ENCODE measurements around the gene ARHGAP25. TPM values are rescaled to one million over a fixed set of nuclear protein-coding genes. Genes with fewer than 3 reads are reported as not detected.

The ARHGAP25 gene
- total RNA-seq (ENCODE audit: low replicate concordance) = 3.0 and 5.8 TPM in 2 replicates

GRCh38 chr2:68734688-68735525 is at the start of gene ARHGAP25:
ARHGAP25 (plus strand) TSS chr2:68734811; CDS start chr2:68735200, 389 bp downstream.
- Histone ChIP-seq H3K9me3 (ENCODE audit: low read depth) (no peaks in the 10 kb centered on the region), H3K4me2 (no peak within 1 kb of the TSS), H2AFZ (replicated peaks) (no peak within 1 kb of the TSS), H4K20me1 (ENCODE audit: low read depth) (no peaks in the 10 kb centered on the region), H3K36me3 (no peaks in the 10 kb centered on the region), H3K79me2 (ENCODE audit: low read depth) (no peaks in the 10 kb centered on the region), H3K4me1 (no peaks in the 10 kb centered on the region), H3K9ac (no peak within 1 kb of the TSS), H3F3A (ENCODE audit: low read depth) (no peaks in the 10 kb centered on the region), H3K4me3 (no peak within 1 kb of the TSS), H3K27ac (no peak within 1 kb of the TSS), H3K27me3 (no peaks in the 10 kb centered on the region)
- Mint-ChIP-seq H3K9me3 (no peaks in the 10 kb centered on the region), H3K27me3 (ENCODE audit: insufficient read depth, low read depth) (peaks cover 5% of the 10 kb centered on the region), H3K4me3 (no peak within 1 kb of the TSS), H3K36me3 (no peaks in the 10 kb centered on the region), H3K4me1 (no peaks in the 10 kb centered on the region), H3K27ac (no peak within 1 kb of the TSS)
- DNase-seq (ENCODE audit: low spot score) = no peak
- TF ChIP-seq, protein P1, sequence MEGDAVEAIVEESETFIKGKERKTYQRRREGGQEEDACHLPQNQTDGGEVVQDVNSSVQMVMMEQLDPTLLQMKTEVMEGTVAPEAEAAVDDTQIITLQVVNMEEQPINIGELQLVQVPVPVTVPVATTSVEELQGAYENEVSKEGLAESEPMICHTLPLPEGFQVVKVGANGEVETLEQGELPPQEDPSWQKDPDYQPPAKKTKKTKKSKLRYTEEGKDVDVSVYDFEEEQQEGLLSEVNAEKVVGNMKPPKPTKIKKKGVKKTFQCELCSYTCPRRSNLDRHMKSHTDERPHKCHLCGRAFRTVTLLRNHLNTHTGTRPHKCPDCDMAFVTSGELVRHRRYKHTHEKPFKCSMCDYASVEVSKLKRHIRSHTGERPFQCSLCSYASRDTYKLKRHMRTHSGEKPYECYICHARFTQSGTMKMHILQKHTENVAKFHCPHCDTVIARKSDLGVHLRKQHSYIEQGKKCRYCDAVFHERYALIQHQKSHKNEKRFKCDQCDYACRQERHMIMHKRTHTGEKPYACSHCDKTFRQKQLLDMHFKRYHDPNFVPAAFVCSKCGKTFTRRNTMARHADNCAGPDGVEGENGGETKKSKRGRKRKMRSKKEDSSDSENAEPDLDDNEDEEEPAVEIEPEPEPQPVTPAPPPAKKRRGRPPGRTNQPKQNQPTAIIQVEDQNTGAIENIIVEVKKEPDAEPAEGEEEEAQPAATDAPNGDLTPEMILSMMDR (IDR thresholded peaks at IDR 0.05) = no peak
- no peak for TF ChIP-seq EZH2phosphoT487 (IDR thresholded peaks at IDR 0.05)

DNA sequence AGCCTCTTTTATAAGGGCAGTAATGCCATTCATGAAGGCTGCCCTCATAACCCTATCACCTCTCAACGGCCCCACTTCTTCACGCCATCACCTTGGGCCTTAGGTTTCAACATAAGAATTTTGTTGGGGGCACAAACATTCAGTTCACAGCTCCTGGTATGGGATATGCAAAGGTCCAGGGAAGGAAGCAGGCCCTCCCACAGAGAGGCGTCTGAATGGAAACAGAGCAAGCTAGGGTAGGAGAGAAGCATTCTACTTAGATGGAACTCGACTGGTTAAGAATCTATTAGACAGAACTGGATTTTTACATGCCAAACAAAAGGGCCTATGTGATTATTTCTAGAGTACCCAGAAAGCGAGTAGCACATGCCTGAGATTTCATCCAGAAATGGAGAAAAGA is 48.4 kb upstream of the ARHGAP25 start:
- H3K9ac ChIP-seq = no peak overlapping the region
- Mint-ChIP-seq H3K4me3 (no peak overlapping the region), H3K27ac (no peak overlapping the region), H3K9me3 (no peaks in the 10 kb centered on the region), H3K4me1 (peaks cover 11% of the 10 kb centered on the region), H3K27me3 (ENCODE audit: insufficient read depth, low read depth) (no peaks in the 10 kb centered on the region), H3K36me3 (no peaks in the 10 kb centered on the region)
- H3K27ac ChIP-seq = no peak overlapping the region
- no peak for TF ChIP-seq EZH2 (IDR thresholded peaks at IDR 0.05)
- TF ChIP-seq EZH2phosphoT487 (IDR thresholded peaks at IDR 0.05) = no peak
- TF ChIP-seq, protein P1 (IDR thresholded peaks at IDR 0.05) = no peak
- no peaks in the 10 kb centered on the region for H4K20me1 ChIP-seq (ENCODE audit: low read depth)
- H3K9me3 ChIP-seq (ENCODE audit: low read depth) = no peaks in the 10 kb centered on the region
- no peak overlapping the region for H3K4me3 ChIP-seq
- DNase-seq (ENCODE audit: low spot score) = no peak
- H3F3A ChIP-seq (ENCODE audit: low read depth) = peaks cover 6% of the 10 kb centered on the region
- H3K79me2 ChIP-seq (ENCODE audit: low read depth) = no peaks in the 10 kb centered on the region
- H3K4me2 ChIP-seq = no peak overlapping the region
- H3K4me1 ChIP-seq = peaks cover 13% of the 10 kb centered on the region
- no peaks in the 10 kb centered on the region for H3K27me3 ChIP-seq
- no peaks in the 10 kb centered on the region for H3K36me3 ChIP-seq
- H2AFZ ChIP-seq (replicated peaks) = no peak overlapping the region

GRCh38 chr2:68687018-68687417 is 47.6 kb upstream of the ARHGAP25 start:
- no peak for TF ChIP-seq EZH2phosphoT487 (IDR thresholded peaks at IDR 0.05)
- TF ChIP-seq, protein P1 (IDR thresholded peaks at IDR 0.05) = no peak
- TF ChIP-seq EZH2 (IDR thresholded peaks at IDR 0.05) = no peak
- Histone ChIP-seq H3K4me3 (no peak overlapping the region), H3K27me3 (no peaks in the 10 kb centered on the region), H3K27ac (no peak overlapping the region), H3F3A (ENCODE audit: low read depth) (peaks cover 6% of the 10 kb centered on the region), H3K79me2 (ENCODE audit: low read depth) (no peaks in the 10 kb centered on the region), H2AFZ (replicated peaks) (no peak overlapping the region), H3K9ac (no peak overlapping the region), H3K36me3 (no peaks in the 10 kb centered on the region), H3K9me3 (ENCODE audit: low read depth) (no peaks in the 10 kb centered on the region), H3K4me1 (peaks cover 13% of the 10 kb centered on the region), H4K20me1 (ENCODE audit: low read depth) (no peaks in the 10 kb centered on the region), H3K4me2 (no peak overlapping the region)
- H3K9me3 Mint-ChIP-seq = no peaks in the 10 kb centered on the region
- H3K27me3 Mint-ChIP-seq (ENCODE audit: insufficient read depth, low read depth) = no peaks in the 10 kb centered on the region
- no peak overlapping the region for H3K4me3 Mint-ChIP-seq
- no peak for DNase-seq (ENCODE audit: low spot score)
- H3K36me3 Mint-ChIP-seq = no peaks in the 10 kb centered on the region
- no peak overlapping the region for H3K27ac Mint-ChIP-seq
- peaks cover 11% of the 10 kb centered on the region for H3K4me1 Mint-ChIP-seq
